Caco-2 (cell line): ENCODE measurements around the gene SFSWAP. TPM values are rescaled to one million over a fixed set of nuclear protein-coding genes. Genes with fewer than 3 reads are reported as not detected.
A peak's percentile ranks its signal among the peaks of the same experiment; 100 is the strongest.

Experiments used
- BruUV-seq: library from RNA; stranded (reverse); fragments of 400-500 nt; replicated peaks from 2 replicates; lab custom pipeline; 2021; lab: Mats Ljungman, UMichigan
- CTCF ChIA-PET: fragments of 300-600 bp; sonication (Branson Sonifier 250); formaldehyde crosslinking; loops from one replicate; lab custom pipeline; 2022; ENCODE audit warnings: antibody characterized with exemption; lab: Charles Lee
- POLR2A ChIA-PET: fragments of 300-600 bp; sonication (Branson Sonifier 250); formaldehyde crosslinking; loops from one replicate; lab custom pipeline; 2022; ENCODE audit warnings: antibody characterized with exemption; lab: Charles Lee
- DNase-seq, 2 experiments: peaks; one replicate each; pipeline versions ENCODE4 v3.0.0 to v3.0.0-alpha.2; 2020 to 2022
- H3K27me3 ChIP-seq: replicated peaks from 2 replicates; pipeline ENCODE4 v1.6.0; 2011; ENCODE audit warnings: low read length; ENCODE audit not compliant: control insufficient read depth, insufficient read depth
- H3K36me3 ChIP-seq: 2 replicates; pipeline ENCODE4 v1.5.1; 2011; ENCODE audit warnings: low read length; ENCODE audit not compliant: control insufficient read depth, insufficient read depth
- H3K4me1 ChIP-seq: fragments of 250-450 bp; sonication (Bioruptor Pico); 2 replicates; pipeline ENCODE4 v1.5.1; 2020; ENCODE audit warnings: mild to moderate bottlenecking
- H3K4me3 ChIP-seq: 2 replicates; pipeline ENCODE4 v1.5.1; 2011; ENCODE audit warnings: low read depth, mild to moderate bottlenecking, control low read depth, low read length
- H3K9me3 ChIP-seq: fragments of 250-450 bp; sonication (Bioruptor Pico); 2 replicates; pipeline ENCODE4 v1.5.1; 2020; ENCODE audit warnings: mild to moderate bottlenecking, moderate library complexity
- H3K27ac Mint-ChIP-seq: one replicate; pipeline ENCODE4 v1.8.0; 2022; ENCODE audit warnings: mixed read lengths; ENCODE audit not compliant: unreplicated experiment
- H3K27me3 Mint-ChIP-seq: one replicate; pipeline ENCODE4 v1.8.0; 2022; ENCODE audit warnings: mixed read lengths; ENCODE audit not compliant: insufficient read depth, unreplicated experiment
- H3K36me3 Mint-ChIP-seq: one replicate; pipeline ENCODE4 v1.8.0; 2022; ENCODE audit warnings: mild to moderate bottlenecking, mixed read lengths; ENCODE audit not compliant: insufficient read depth, unreplicated experiment
- H3K4me1 Mint-ChIP-seq: one replicate; pipeline ENCODE4 v1.8.0; 2022; ENCODE audit warnings: low read depth, mixed read lengths; ENCODE audit not compliant: unreplicated experiment
- H3K4me3 Mint-ChIP-seq: one replicate; pipeline ENCODE4 v1.8.0; 2022; ENCODE audit warnings: mild to moderate bottlenecking, moderate library complexity, mixed read lengths; ENCODE audit not compliant: unreplicated experiment
- H3K9me3 Mint-ChIP-seq: one replicate; pipeline ENCODE4 v1.8.0; 2022; ENCODE audit warnings: mixed read lengths; ENCODE audit not compliant: unreplicated experiment
- CTCF ChIP-seq, 2 experiments: fragments of 200-600 bp in 1 of 2; IDR thresholded peaks; 1 replicate in 1 of 2; 2 replicates in 1 of 2; pipeline versions ENCODE4 v1.5.1 to v1.8.0; 2011 to 2022; ENCODE audit warnings: antibody characterized with exemption in 1 of 2, control low read depth in 1 of 2, inconsistent platforms in 1 of 2, low read depth in 1 of 2, low read length in 1 of 2, mild to moderate bottlenecking in 1 of 2, moderate library complexity in 1 of 2; ENCODE audit not compliant: insufficient read depth in 1 of 2, severe bottlenecking in 1 of 2, unreplicated experiment in 1 of 2
- intact Hi-C: fragments of 100-400 bp; cut with micrococcal nuclease; formaldehyde crosslinking; loops from one replicate; pipeline ENCODE4 v1.10.0; 2022; ENCODE audit not compliant: unreplicated experiment
- total RNA-seq: library from RNA; stranded (reverse); gene quantifications from 2 replicates; pipeline ENCODE4 v1.2.3, GENCODE V29; 2022

Gene SFSWAP
- total RNA-seq, 1 experiment from 2014 or later, result 42.3 TPM

GRCh38 chr12:131830914-131831571 lies 120.2 kb downstream of the SFSWAP start:
- no peak for DNase-seq
- no peak for TF ChIP-seq CTCF (IDR thresholded peaks at IDR 0.05; ENCODE audit: insufficient read depth in 1 of 2, low read depth in 1 of 2, low read length in 1 of 2, severe bottlenecking in 1 of 2, unreplicated experiment in 1 of 2)
- intact Hi-C loops, result loop anchor here (2.0 to 5.0 kb wide), 3 partner anchors 34 to 224 kb away; partner anchors contain the start of gene SFSWAP
- Mint-ChIP-seq H3K27ac (no peak overlapping the region), H3K27me3 (peaks cover 4% of the 10 kb centered on the region), H3K9me3 (no peaks in the 10 kb centered on the region), H3K4me3 (peak overlapping the region; percentile 72), H3K36me3 (no peaks in the 10 kb centered on the region), H3K4me1 (no peaks in the 10 kb centered on the region)
- Histone ChIP-seq H3K36me3 (no peaks in the 10 kb centered on the region), H3K27me3 (peaks cover 1% of the 10 kb centered on the region), H3K4me1 (peaks cover 31% of the 10 kb centered on the region), H3K4me3 (peak overlapping the region; percentile 33), H3K9me3 (no peaks in the 10 kb centered on the region)
- ChIA-PET POLR2A (no interaction called here), CTCF (interaction anchor here (0.8 to 1.5 kb wide), 4 partner anchors 35 to 727 kb away, joined by 3 to 11 read pairs (median 4); no protein-coding TSS in a partner anchor)
- no TSS peak for BruUV-seq

- no peak overlapping the region for H3K4me3 Mint-ChIP-seq
- no TSS peak for BruUV-seq
- H3K4me1 Mint-ChIP-seq, result no peaks in the 10 kb centered on the region
- CTCF ChIA-PET, result no interaction called here
- Histone ChIP-seq H3K27me3 (peaks cover 1% of the 10 kb centered on the region), H3K9me3 (no peaks in the 10 kb centered on the region), H3K36me3 (no peaks in the 10 kb centered on the region), H3K4me1 (peaks cover 31% of the 10 kb centered on the region), H3K4me3 (no peak overlapping the region)
- H3K36me3 Mint-ChIP-seq, result no peaks in the 10 kb centered on the region
- H3K27ac Mint-ChIP-seq, result no peak overlapping the region
- H3K9me3 Mint-ChIP-seq, result no peaks in the 10 kb centered on the region
- H3K27me3 Mint-ChIP-seq, result peaks cover 4% of the 10 kb centered on the region
- no peak for TF ChIP-seq CTCF (IDR thresholded peaks at IDR 0.05; ENCODE audit: insufficient read depth in 1 of 2, low read depth in 1 of 2, low read length in 1 of 2, severe bottlenecking in 1 of 2, unreplicated experiment in 1 of 2)
- POLR2A ChIA-PET, result no interaction called here
- DNase-seq, result no peak
- intact Hi-C loops, result loop anchor here (2.0 to 5.0 kb wide), 3 partner anchors 35 to 224 kb away; partner anchors contain the start of gene SFSWAP
Observed at GRCh38 chr12:131831635-131832041, 120.7 kb downstream of the SFSWAP start.

- no peak for TF ChIP-seq CTCF (IDR thresholded peaks at IDR 0.05; ENCODE audit: insufficient read depth in 1 of 2, low read depth in 1 of 2, low read length in 1 of 2, severe bottlenecking in 1 of 2, unreplicated experiment in 1 of 2)
- intact Hi-C loops, result loop anchor here (5.0 kb wide), 2 partner anchors 120 to 225 kb away; partner anchors contain the start of gene SFSWAP
- CTCF ChIA-PET, result no interaction called here
Observed at GRCh38 chr12:131832321-131833231, 121.7 kb downstream of the SFSWAP start.

More at GRCh38 chr12:131832321-131833231, 121.7 kb downstream of the SFSWAP start:
- no peak overlapping the region for H3K27ac Mint-ChIP-seq
- no peaks in the 10 kb centered on the region for H3K27me3 Mint-ChIP-seq
- POLR2A ChIA-PET, result no interaction called here
- H3K27me3 ChIP-seq, result peaks cover 1% of the 10 kb centered on the region
- no peaks in the 10 kb centered on the region for H3K36me3 ChIP-seq
- H3K4me1 Mint-ChIP-seq, result no peaks in the 10 kb centered on the region
- no peaks in the 10 kb centered on the region for H3K9me3 ChIP-seq
- peaks cover 31% of the 10 kb centered on the region for H3K4me1 ChIP-seq
- H3K4me3 Mint-ChIP-seq, result no peak overlapping the region
- no peak overlapping the region for H3K4me3 ChIP-seq
- H3K36me3 Mint-ChIP-seq, result no peaks in the 10 kb centered on the region
- BruUV-seq, result no TSS peak
- no peaks in the 10 kb centered on the region for H3K9me3 Mint-ChIP-seq
- no peak for DNase-seq
